ENCODE data around the gene ZSCAN32. TPM values are rescaled to one million over a fixed set of nuclear protein-coding genes. Genes with fewer than 3 reads are reported as not detected.

The ZSCAN32 gene
- total RNA-seq, 1 experiment from 2014 or later, result 20.0 TPM

GRCh38 chr16:3375680-3376079 lies 25.1 kb downstream of the ZSCAN32 start:
- no peaks in the 10 kb centered on the region for H3K9me3 ChIP-seq (ENCODE audit: control insufficient read depth in 1 of 2, insufficient read depth in 1 of 2, low read depth in 1 of 2, low read length in 2 of 2)
- no peak for ATAC-seq

GRCh38 chr16:3369073-3369472 lies 31.7 kb downstream of the ZSCAN32 start:
- no peaks in the 10 kb centered on the region for H3K27me3 ChIP-seq (ENCODE audit: insufficient read depth, low read length)
- no peak overlapping the region for H3K9ac ChIP-seq (ENCODE audit: low read length)
- H3K9me3 ChIP-seq (ENCODE audit: control insufficient read depth in 1 of 2, insufficient read depth in 1 of 2, low read depth in 1 of 2, low read length in 2 of 2), result no peaks in the 10 kb centered on the region
- no peak overlapping the region for H3K27ac ChIP-seq (ENCODE audit: low read depth, low read length)
- POLR2A ChIA-PET, result no interaction called here
- no peak overlapping the region for H3K4me3 ChIP-seq (replicated peaks in 1 of 2; ENCODE audit: low read depth in 1 of 2, low read length in 2 of 2)
- CTCF ChIA-PET, result no interaction called here
- no peaks in the 10 kb centered on the region for H3K9me2 ChIP-seq (ENCODE audit: insufficient read depth)
- ATAC-seq (no peak), DNase-seq (ENCODE audit: low read depth, low spot score) (no peak)
- H3K79me2 ChIP-seq (ENCODE audit: insufficient read depth, low read length), result no peaks in the 10 kb centered on the region
- no peaks in the 10 kb centered on the region for H3K36me3 ChIP-seq (ENCODE audit: control insufficient read depth in 1 of 2, insufficient read depth in 2 of 2, low read length in 2 of 2)
- H4K20me1 ChIP-seq (ENCODE audit: insufficient read depth), result no peaks in the 10 kb centered on the region
- BruUV-seq (replicated peaks), result no TSS peak
- no peak overlapping the region for H3K4me2 ChIP-seq (ENCODE audit: low read length)
- no peaks in the 10 kb centered on the region for H3K4me1 ChIP-seq (ENCODE audit: control insufficient read depth in 1 of 2, insufficient read depth in 2 of 2, low read length in 2 of 2)
- RAD21 ChIA-PET (ENCODE audit: low non-redundant PET in 1 of 2, low total read pairs in 2 of 2, uncharacterized antibody in 2 of 2, unreplicated experiment in 2 of 2), result no interaction called here
- TF ChIP-seq CEBPB (IDR thresholded peaks at IDR 0.05; ENCODE audit: low read depth), result no peak
- TF ChIP-seq ZNF274 (IDR thresholded peaks at IDR 0.05; ENCODE audit: low read depth, low read length), result no peak
- no peak for TF ChIP-seq SRF (IDR thresholded peaks at IDR 0.05; ENCODE audit: low read depth)
- no peak for TF ChIP-seq REST (IDR thresholded peaks at IDR 0.05; ENCODE audit: low read depth)
- TF ChIP-seq ATF3 (IDR thresholded peaks at IDR 0.05), result no peak
- no peak for TF ChIP-seq SP1 (IDR thresholded peaks at IDR 0.05; ENCODE audit: low read depth)
- no peak overlapping the region for H2AFZ ChIP-seq (ENCODE audit: low read depth, low read length, poor library complexity, severe bottlenecking)
- intact Hi-C loops (cut with micrococcal nuclease), result no loop called here

More at GRCh38 chr16:3375680-3376079, 25.1 kb downstream of the ZSCAN32 start:
- BruUV-seq (replicated peaks), result no TSS peak
- ChIA-PET POLR2A (no interaction called here), RAD21 (ENCODE audit: low non-redundant PET in 1 of 2, low total read pairs in 2 of 2, uncharacterized antibody in 2 of 2, unreplicated experiment in 2 of 2) (no interaction called here), CTCF (no interaction called here)
- Histone ChIP-seq H3K4me2 (ENCODE audit: low read length) (no peak overlapping the region), H4K20me1 (ENCODE audit: insufficient read depth) (no peaks in the 10 kb centered on the region), H3K9ac (ENCODE audit: low read length) (no peak overlapping the region), H3K79me2 (ENCODE audit: insufficient read depth, low read length) (no peaks in the 10 kb centered on the region), H3K27ac (ENCODE audit: low read depth, low read length) (no peak overlapping the region), H3K4me3 (replicated peaks in 1 of 2; ENCODE audit: low read depth in 1 of 2, low read length in 2 of 2) (no peak overlapping the region), H2AFZ (ENCODE audit: low read depth, low read length, poor library complexity, severe bottlenecking) (no peak overlapping the region), H3K4me1 (ENCODE audit: control insufficient read depth in 1 of 2, insufficient read depth in 2 of 2, low read length in 2 of 2) (no peaks in the 10 kb centered on the region), H3K36me3 (ENCODE audit: control insufficient read depth in 1 of 2, insufficient read depth in 2 of 2, low read length in 2 of 2) (no peaks in the 10 kb centered on the region), H3K9me2 (ENCODE audit: insufficient read depth) (no peaks in the 10 kb centered on the region), H3K27me3 (ENCODE audit: insufficient read depth, low read length) (no peaks in the 10 kb centered on the region)
- intact Hi-C loops (cut with micrococcal nuclease), result no loop called here
- TF ChIP-seq SP1 (IDR thresholded peaks at IDR 0.05; ENCODE audit: low read depth) (no peak), POLR2AphosphoS5 (IDR thresholded peaks at IDR 0.05; ENCODE audit: low read depth, low read length) (no peak)
- no peak for DNase-seq (ENCODE audit: low read depth, low spot score)

Measured in HCT116 (cell line).